ENCODE results near the gene AMDHD1. TPM values are rescaled to one million over a fixed set of nuclear protein-coding genes. Genes with fewer than 3 reads are reported as not detected.

The AMDHD1 gene
- polyA plus RNA-seq, 1 donor from 2014 or later = 0.20 TPM

GRCh38 chr12:95909871-95910270 is 33.3 kb upstream of the AMDHD1 start:
- no peak overlapping the region for H2AFZ ChIP-seq (ENCODE audit: low read depth, low read length)
- no peaks in the 10 kb centered on the region for H3K9me2 ChIP-seq (ENCODE audit: insufficient read depth, low read length)
- no peaks in the 10 kb centered on the region for H3K36me3 ChIP-seq (ENCODE audit: insufficient read depth, low read length)
- H3K9ac ChIP-seq (ENCODE audit: low read length) = no peak overlapping the region
- H3F3A ChIP-seq (ENCODE audit: insufficient read depth, low read length, poor library complexity, severe bottlenecking) = no peaks in the 10 kb centered on the region
- H3K4me3 ChIP-seq (ENCODE audit: low read length) = no peak overlapping the region
- no peaks in the 10 kb centered on the region for H3K79me2 ChIP-seq (replicated peaks; ENCODE audit: insufficient read depth, low read length)
- no peaks in the 10 kb centered on the region for H4K20me1 ChIP-seq (ENCODE audit: insufficient read depth)
- no peak for TF ChIP-seq CTCF (IDR thresholded peaks at IDR 0.05; ENCODE audit: poor library complexity, severe bottlenecking)
- TF ChIP-seq EP300 (conservative IDR thresholded peaks at IDR 0.05; ENCODE audit: poor library complexity, severe bottlenecking) = no peak
- TF ChIP-seq RAD21 (conservative IDR thresholded peaks at IDR 0.05) = no peak
- TF ChIP-seq MXI1 (conservative IDR thresholded peaks at IDR 0.05; ENCODE audit: poor library complexity, severe bottlenecking) = no peak
- no peak for TF ChIP-seq REST (IDR thresholded peaks at IDR 0.05; ENCODE audit: borderline replicate concordance)
- TF ChIP-seq TAF1 (IDR thresholded peaks at IDR 0.05; ENCODE audit: low read depth) = no peak
- no peak for TF ChIP-seq SMC3 (conservative IDR thresholded peaks at IDR 0.05; ENCODE audit: poor library complexity)
- no peak for TF ChIP-seq POLR2AphosphoS5 (IDR thresholded peaks at IDR 0.05)
- no peak for TF ChIP-seq EZH2 (IDR thresholded peaks at IDR 0.05; ENCODE audit: borderline replicate concordance, insufficient read depth, low read length, poor library complexity, severe bottlenecking)
- no peak overlapping the region for H3K27ac ChIP-seq (ENCODE audit: low read length)
- H3K4me2 ChIP-seq (ENCODE audit: low read length) = no peak overlapping the region
- H3K27me3 ChIP-seq (ENCODE audit: insufficient read depth, low read depth, low read length) = no peaks in the 10 kb centered on the region
- no peaks in the 10 kb centered on the region for H3K9me3 ChIP-seq (ENCODE audit: low read length)

GRCh38 chr12:95918194-95918993 is 24.7 kb upstream of the AMDHD1 start:
- no peak overlapping the region for H3K4me2 ChIP-seq (ENCODE audit: low read length)
- H2AFZ ChIP-seq (ENCODE audit: low read depth, low read length) = no peak overlapping the region
- no peaks in the 10 kb centered on the region for H3K27me3 ChIP-seq (ENCODE audit: insufficient read depth, low read depth, low read length)
- H3K79me2 ChIP-seq (replicated peaks; ENCODE audit: insufficient read depth, low read length) = no peaks in the 10 kb centered on the region
- H3K4me3 ChIP-seq (ENCODE audit: low read length) = no peak overlapping the region
- TF ChIP-seq POLR2AphosphoS5 (IDR thresholded peaks at IDR 0.05) (no peak), EZH2 (IDR thresholded peaks at IDR 0.05; ENCODE audit: borderline replicate concordance, insufficient read depth, low read length, poor library complexity, severe bottlenecking) (no peak), CTCF (IDR thresholded peaks at IDR 0.05; ENCODE audit: poor library complexity, severe bottlenecking) (peak; percentile 69), MXI1 (conservative IDR thresholded peaks at IDR 0.05; ENCODE audit: poor library complexity, severe bottlenecking) (no peak), SMC3 (conservative IDR thresholded peaks at IDR 0.05; ENCODE audit: poor library complexity) (peak; percentile 72), RAD21 (conservative IDR thresholded peaks at IDR 0.05) (peak; percentile 61), EP300 (conservative IDR thresholded peaks at IDR 0.05; ENCODE audit: poor library complexity, severe bottlenecking) (no peak), REST (IDR thresholded peaks at IDR 0.05; ENCODE audit: borderline replicate concordance) (no peak), TAF1 (IDR thresholded peaks at IDR 0.05; ENCODE audit: low read depth) (no peak)
- no peak overlapping the region for H3K9ac ChIP-seq (ENCODE audit: low read length)
- H3K9me2 ChIP-seq (ENCODE audit: insufficient read depth, low read length) = no peaks in the 10 kb centered on the region
- H4K20me1 ChIP-seq (ENCODE audit: insufficient read depth) = no peaks in the 10 kb centered on the region
- H3K27ac ChIP-seq (ENCODE audit: low read length) = no peak overlapping the region
- H3K9me3 ChIP-seq (ENCODE audit: low read length) = no peaks in the 10 kb centered on the region
- H3K36me3 ChIP-seq (ENCODE audit: insufficient read depth, low read length) = no peaks in the 10 kb centered on the region
- no peaks in the 10 kb centered on the region for H3F3A ChIP-seq (ENCODE audit: insufficient read depth, low read length, poor library complexity, severe bottlenecking)

All from neural cell (in vitro differentiated cells).